Astrocyte (in vitro differentiated cells and primary cell): ENCODE data around the gene RRAGC. TPM values are rescaled to one million over a fixed set of nuclear protein-coding genes. Genes with fewer than 3 reads are reported as not detected.

Experiments used
- DNase-seq: peaks from one replicate; pipeline ENCODE4 v3.0.0-alpha.2; 2010; ENCODE audit warnings: low read depth
- FAIRE-seq: peaks from 2 replicates; lab custom pipeline; 2011; peaks lifted over from hg19 to GRCh38; lab: Jason Lieb, UNC
- H2AFZ ChIP-seq: 2 replicates; pipeline ENCODE4 v1.6.0; 2012; ENCODE audit warnings: low read depth, low read length, inconsistent platforms
- H3K27ac ChIP-seq: 2 replicates; pipeline ENCODE4 v1.5.1; 2011; ENCODE audit warnings: low read depth, low read length, inconsistent platforms
- H3K27me3 ChIP-seq: 2 replicates; pipeline ENCODE4 v1.6.0; 2011; ENCODE audit warnings: low read length, inconsistent platforms; ENCODE audit not compliant: insufficient read depth
- H3K36me3 ChIP-seq: 2 replicates; pipeline ENCODE4 v1.5.1; 2011; ENCODE audit warnings: low read length, inconsistent platforms; ENCODE audit not compliant: insufficient read depth
- H3K4me1 ChIP-seq: 2 replicates; pipeline ENCODE4 v1.5.1; 2011; ENCODE audit warnings: low read length, inconsistent platforms; ENCODE audit not compliant: insufficient read depth
- H3K4me2 ChIP-seq: 2 replicates; pipeline ENCODE4 v1.6.0; 2012; ENCODE audit warnings: low read length, inconsistent platforms
- H3K4me3 ChIP-seq: 2 replicates; pipeline ENCODE4 v1.5.1; 2011; ENCODE audit warnings: low read depth, mild to moderate bottlenecking, low read length, inconsistent platforms; ENCODE audit not compliant: insufficient read depth
- H3K79me2 ChIP-seq: 2 replicates; pipeline ENCODE4 v1.6.0; 2012; ENCODE audit warnings: mild to moderate bottlenecking, low read length, inconsistent platforms; ENCODE audit not compliant: insufficient read depth
- H3K9ac ChIP-seq: 2 replicates; pipeline ENCODE4 v1.6.0; 2012; ENCODE audit warnings: mild to moderate bottlenecking, low read length, inconsistent platforms
- H3K9me3 ChIP-seq: 2 replicates; pipeline ENCODE4 v1.5.1; 2012; ENCODE audit warnings: low read depth, mild to moderate bottlenecking, low read length, inconsistent platforms; ENCODE audit not compliant: insufficient read depth
- H4K20me1 ChIP-seq: 2 replicates; pipeline ENCODE4 v1.6.0; 2012; ENCODE audit warnings: low read length, inconsistent platforms; ENCODE audit not compliant: insufficient read depth
- H3K27ac Mint-ChIP-seq: one replicate; pipeline ENCODE4 v1.8.0; 2021; ENCODE audit warnings: mild to moderate bottlenecking, mixed read lengths; ENCODE audit not compliant: unreplicated experiment
- H3K27me3 Mint-ChIP-seq: one replicate; pipeline ENCODE4 v1.8.0; 2021; ENCODE audit warnings: low read depth, mixed read lengths; ENCODE audit not compliant: unreplicated experiment
- H3K36me3 Mint-ChIP-seq: one replicate; pipeline ENCODE4 v1.8.0; 2021; ENCODE audit warnings: low read depth, mixed read lengths; ENCODE audit not compliant: unreplicated experiment
- H3K4me1 Mint-ChIP-seq: one replicate; pipeline ENCODE4 v1.8.0; 2021; ENCODE audit warnings: low read depth, mixed read lengths; ENCODE audit not compliant: unreplicated experiment
- H3K4me3 Mint-ChIP-seq: one replicate; pipeline ENCODE4 v1.8.0; 2021; ENCODE audit warnings: mild to moderate bottlenecking, moderate library complexity, mixed read lengths; ENCODE audit not compliant: unreplicated experiment
- H3K9me3 Mint-ChIP-seq: one replicate; pipeline ENCODE4 v1.8.0; 2021; ENCODE audit warnings: mild to moderate bottlenecking, mixed read lengths; ENCODE audit not compliant: unreplicated experiment
- EZH2 ChIP-seq: IDR thresholded peaks from 2 replicates; pipeline ENCODE4 v1.6.1; 2012; ENCODE audit warnings: mild to moderate bottlenecking, low read length, inconsistent platforms; ENCODE audit not compliant: insufficient read depth
- total RNA-seq: library from RNA; stranded (reverse); gene quantifications from 2 replicates; pipeline ENCODE4 v1.2.1, GENCODE V29; 2021
- TF ChIP-seq, protein P1 (sequence below): IDR thresholded peaks from 2 replicates; pipeline ENCODE4 v1.5.1; 2011; ENCODE audit warnings: low read depth, mild to moderate bottlenecking, inconsistent platforms, low read length, moderate library complexity; ENCODE audit not compliant: insufficient read depth

Gene RRAGC
- total RNA-seq, 1 donor from 2014 or later = 37.3 TPM

DNA sequence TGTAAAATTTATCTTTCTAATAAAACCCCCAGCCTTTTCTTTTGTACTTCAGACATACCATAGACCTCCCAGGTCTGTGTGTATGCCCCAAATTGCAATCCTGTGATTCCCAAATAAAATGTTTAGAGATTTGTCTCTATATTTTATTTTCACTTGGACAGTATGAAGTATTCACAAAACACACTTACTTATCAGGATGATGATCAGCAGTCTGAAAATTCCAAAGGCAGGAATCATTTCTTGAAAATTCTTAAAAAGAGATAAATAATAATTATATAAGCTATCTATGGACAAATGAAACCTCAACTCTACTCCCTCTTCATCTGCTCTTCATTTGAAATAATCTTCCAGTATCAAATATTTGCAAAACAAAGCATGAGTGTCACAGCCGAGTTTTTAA, 33.4 kb upstream of the RRAGC start:
- Histone ChIP-seq H3K27ac (no peak overlapping the region), H3K4me2 (no peak overlapping the region), H3K36me3 (no peaks in the 10 kb centered on the region), H3K4me3 (no peak overlapping the region), H3K9ac (no peak overlapping the region), H3K79me2 (no peaks in the 10 kb centered on the region), H3K9me3 (no peaks in the 10 kb centered on the region), H4K20me1 (no peaks in the 10 kb centered on the region), H2AFZ (no peak overlapping the region), H3K27me3 (no peaks in the 10 kb centered on the region), H3K4me1 (no peaks in the 10 kb centered on the region)
- Mint-ChIP-seq H3K27ac (no peak overlapping the region), H3K4me1 (peaks cover 8% of the 10 kb centered on the region), H3K36me3 (peaks cover 3% of the 10 kb centered on the region), H3K9me3 (peaks cover 2% of the 10 kb centered on the region), H3K27me3 (no peaks in the 10 kb centered on the region), H3K4me3 (no peak overlapping the region)
- TF ChIP-seq, protein P1, sequence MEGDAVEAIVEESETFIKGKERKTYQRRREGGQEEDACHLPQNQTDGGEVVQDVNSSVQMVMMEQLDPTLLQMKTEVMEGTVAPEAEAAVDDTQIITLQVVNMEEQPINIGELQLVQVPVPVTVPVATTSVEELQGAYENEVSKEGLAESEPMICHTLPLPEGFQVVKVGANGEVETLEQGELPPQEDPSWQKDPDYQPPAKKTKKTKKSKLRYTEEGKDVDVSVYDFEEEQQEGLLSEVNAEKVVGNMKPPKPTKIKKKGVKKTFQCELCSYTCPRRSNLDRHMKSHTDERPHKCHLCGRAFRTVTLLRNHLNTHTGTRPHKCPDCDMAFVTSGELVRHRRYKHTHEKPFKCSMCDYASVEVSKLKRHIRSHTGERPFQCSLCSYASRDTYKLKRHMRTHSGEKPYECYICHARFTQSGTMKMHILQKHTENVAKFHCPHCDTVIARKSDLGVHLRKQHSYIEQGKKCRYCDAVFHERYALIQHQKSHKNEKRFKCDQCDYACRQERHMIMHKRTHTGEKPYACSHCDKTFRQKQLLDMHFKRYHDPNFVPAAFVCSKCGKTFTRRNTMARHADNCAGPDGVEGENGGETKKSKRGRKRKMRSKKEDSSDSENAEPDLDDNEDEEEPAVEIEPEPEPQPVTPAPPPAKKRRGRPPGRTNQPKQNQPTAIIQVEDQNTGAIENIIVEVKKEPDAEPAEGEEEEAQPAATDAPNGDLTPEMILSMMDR = no peak
- TF ChIP-seq EZH2 = no peak
- FAIRE-seq (no peak), DNase-seq (no peak)

DNA sequence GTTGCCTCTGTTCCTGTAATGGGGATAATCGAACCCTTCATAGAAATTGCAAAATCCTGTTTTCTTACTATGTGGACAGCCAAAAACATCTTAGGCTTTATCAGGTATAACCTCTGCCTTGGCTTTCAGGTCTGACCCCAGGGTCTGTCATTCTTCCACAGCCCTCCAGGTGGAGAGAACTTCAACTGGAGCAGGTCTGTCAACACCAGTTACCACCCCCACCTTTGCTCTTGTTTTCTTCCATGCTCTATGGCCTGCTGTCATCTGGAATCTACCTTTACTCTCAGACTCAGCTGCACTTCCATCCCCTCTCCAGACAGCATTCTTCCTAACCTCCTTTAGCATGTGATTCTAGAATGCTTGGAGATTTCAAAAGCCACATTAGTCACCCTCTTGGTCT, 32.2 kb upstream of the RRAGC start:
- no peaks in the 10 kb centered on the region for H4K20me1 ChIP-seq
- TF ChIP-seq EZH2 = no peak
- TF ChIP-seq, protein P1 = no peak
- no peak for FAIRE-seq

GRCh38 chr1:38889589-38889988, 30.0 kb upstream of the RRAGC start:
- no peaks in the 10 kb centered on the region for H3K4me1 ChIP-seq
- no peak for FAIRE-seq

More for the DNA sequence above, 32.2 kb upstream of the RRAGC start:
- Histone ChIP-seq H3K9ac (no peak overlapping the region), H3K4me2 (no peak overlapping the region), H3K9me3 (no peaks in the 10 kb centered on the region), H3K4me1 (no peaks in the 10 kb centered on the region), H2AFZ (no peak overlapping the region), H3K36me3 (no peaks in the 10 kb centered on the region), H3K79me2 (no peaks in the 10 kb centered on the region), H3K27ac (no peak overlapping the region), H3K27me3 (no peaks in the 10 kb centered on the region), H3K4me3 (no peak overlapping the region)
- peaks cover 2% of the 10 kb centered on the region for H3K9me3 Mint-ChIP-seq
- H3K4me3 Mint-ChIP-seq = peak overlapping the region; percentile 17
- no peak overlapping the region for H3K27ac Mint-ChIP-seq
- H3K36me3 Mint-ChIP-seq = peaks cover 3% of the 10 kb centered on the region
- DNase-seq = peak; percentile 28
- no peaks in the 10 kb centered on the region for H3K27me3 Mint-ChIP-seq
- peaks cover 8% of the 10 kb centered on the region for H3K4me1 Mint-ChIP-seq

More at GRCh38 chr1:38889589-38889988, 30.0 kb upstream of the RRAGC start:
- Mint-ChIP-seq H3K27ac (no peak overlapping the region), H3K4me3 (no peak overlapping the region), H3K27me3 (no peaks in the 10 kb centered on the region), H3K4me1 (peaks cover 8% of the 10 kb centered on the region), H3K36me3 (peaks cover 3% of the 10 kb centered on the region), H3K9me3 (no peaks in the 10 kb centered on the region)
- Histone ChIP-seq H3K79me2 (no peaks in the 10 kb centered on the region), H3K4me2 (no peak overlapping the region), H2AFZ (no peak overlapping the region), H3K4me3 (no peak overlapping the region), H3K9me3 (no peaks in the 10 kb centered on the region), H4K20me1 (no peaks in the 10 kb centered on the region), H3K27ac (no peak overlapping the region), H3K9ac (no peak overlapping the region), H3K36me3 (no peaks in the 10 kb centered on the region), H3K27me3 (no peaks in the 10 kb centered on the region)
- TF ChIP-seq EZH2 = no peak
- TF ChIP-seq, protein P1 = no peak
- DNase-seq = no peak
